Ureter (tissue), 1 donor: Measurements from ENCODE around the gene MICAL2. TPM values are rescaled to one million over a fixed set of nuclear protein-coding genes. Genes with fewer than 3 reads are reported as not detected.
"Not testable (repeated sequence)": the region's sequence is repeated elsewhere in the genome, so short reads cannot be mapped to it uniquely, and the experiment has no call there.

Source experiments
- DNase-seq: peaks from one replicate; pipeline ENCODE4 v3.0.0-alpha.2; 2020; ENCODE audit warnings: low spot score
- total RNA-seq: library from RNA; stranded (reverse); gene quantifications from one replicate; pipeline ENCODE4 v1.2.4, GENCODE V29; 2023
- donor health status: DM: yes; HTN: yes; CAD: no.

The MICAL2 gene
- total RNA-seq, 1 donor from 2014 or later, result 215 TPM

GRCh38 chr11:12133547-12134235, 23.3 kb downstream of the MICAL2 start:
- no peak for DNase-seq

- DNase-seq, result peak; percentile 58
These were observed 23.8 kb downstream of the MICAL2 start for GRCh38 chr11:12134236-12134585.

GRCh38 chr11:12135185-12135584, 24.8 kb downstream of the MICAL2 start:
- no peak for DNase-seq

- peak; percentile 76 for DNase-seq
These were observed 26.8 kb downstream of the MICAL2 start for GRCh38 chr11:12137005-12137690.

GRCh38 chr11:12137938-12138731, 27.7 kb downstream of the MICAL2 start:
- DNase-seq, result no peak

GRCh38 chr11:12139144-12139881, 28.9 kb downstream of the MICAL2 start:
- no peak for DNase-seq

GRCh38 chr11:12140186-12140793, 29.9 kb downstream of the MICAL2 start:
- DNase-seq, result no peak

GRCh38 chr11:12141283-12141682, 30.9 kb downstream of the MICAL2 start:
- no peak for DNase-seq

- DNase-seq, result no peak
These were observed 31.8 kb downstream of the MICAL2 start for GRCh38 chr11:12142176-12142575.

GRCh38 chr11:12142909-12143308, 32.5 kb downstream of the MICAL2 start:
- DNase-seq, result no peak

GRCh38 chr11:12143461-12144258, 33.3 kb downstream of the MICAL2 start:
- no peak for DNase-seq

GRCh38 chr11:12144330-12145174, 34.2 kb downstream of the MICAL2 start:
- no peak for DNase-seq

- DNase-seq, result not testable (repeated sequence)
These were observed 36.3 kb downstream of the MICAL2 start for GRCh38 chr11:12146678-12147077.

- DNase-seq, result no peak
These were observed 37.4 kb downstream of the MICAL2 start for GRCh38 chr11:12147827-12148226.

GRCh38 chr11:12148466-12148865, 38.1 kb downstream of the MICAL2 start:
- DNase-seq, result no peak

- no peak for DNase-seq
These were observed 38.5 kb downstream of the MICAL2 start for GRCh38 chr11:12148882-12149281.

GRCh38 chr11:12149672-12150225, 39.4 kb downstream of the MICAL2 start:
- no peak for DNase-seq

- DNase-seq, result no peak
These were observed 40.5 kb downstream of the MICAL2 start for GRCh38 chr11:12150831-12151382.

GRCh38 chr11:12152321-12152720, 41.9 kb downstream of the MICAL2 start:
- no peak for DNase-seq
